Neural progenitor cell (in vitro differentiated cells): Measurements from ENCODE around the gene PIP5K1B.

Experiments
- EZH2 ChIP-seq: fragments of 200-600 bp; sonication (generic); IDR thresholded peaks from 2 replicates; pipeline ENCODE4 v1.6.1; 2017; ENCODE audit warnings: antibody characterized with exemption, mild to moderate bottlenecking, moderate library complexity
- EZH2phosphoT487 ChIP-seq: fragments of 200-600 bp; sonication (generic); IDR thresholded peaks from 2 replicates; pipeline ENCODE4 v1.6.1; 2017; ENCODE audit warnings: antibody characterized with exemption
- TF ChIP-seq, protein P1 (sequence below): fragments of 200-600 bp; sonication (generic); IDR thresholded peaks from 2 replicates; pipeline ENCODE4 v1.5.1; 2017; ENCODE audit warnings: antibody characterized with exemption, mild to moderate bottlenecking

- TF ChIP-seq EZH2phosphoT487 = no peak
- TF ChIP-seq, protein P1, sequence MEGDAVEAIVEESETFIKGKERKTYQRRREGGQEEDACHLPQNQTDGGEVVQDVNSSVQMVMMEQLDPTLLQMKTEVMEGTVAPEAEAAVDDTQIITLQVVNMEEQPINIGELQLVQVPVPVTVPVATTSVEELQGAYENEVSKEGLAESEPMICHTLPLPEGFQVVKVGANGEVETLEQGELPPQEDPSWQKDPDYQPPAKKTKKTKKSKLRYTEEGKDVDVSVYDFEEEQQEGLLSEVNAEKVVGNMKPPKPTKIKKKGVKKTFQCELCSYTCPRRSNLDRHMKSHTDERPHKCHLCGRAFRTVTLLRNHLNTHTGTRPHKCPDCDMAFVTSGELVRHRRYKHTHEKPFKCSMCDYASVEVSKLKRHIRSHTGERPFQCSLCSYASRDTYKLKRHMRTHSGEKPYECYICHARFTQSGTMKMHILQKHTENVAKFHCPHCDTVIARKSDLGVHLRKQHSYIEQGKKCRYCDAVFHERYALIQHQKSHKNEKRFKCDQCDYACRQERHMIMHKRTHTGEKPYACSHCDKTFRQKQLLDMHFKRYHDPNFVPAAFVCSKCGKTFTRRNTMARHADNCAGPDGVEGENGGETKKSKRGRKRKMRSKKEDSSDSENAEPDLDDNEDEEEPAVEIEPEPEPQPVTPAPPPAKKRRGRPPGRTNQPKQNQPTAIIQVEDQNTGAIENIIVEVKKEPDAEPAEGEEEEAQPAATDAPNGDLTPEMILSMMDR = no peak
- no peak for TF ChIP-seq EZH2
Observed at GRCh38 chr9:68738358-68738757, 33.3 kb downstream of the PIP5K1B start.
